H9 (cell line): Measurements from ENCODE around the gene SURF1. TPM values are rescaled to one million over a fixed set of nuclear protein-coding genes. Genes with fewer than 3 reads are reported as not detected.

ENCODE experiments used
- DNase-seq: peaks from one replicate; pipeline ENCODE4 v3.0.0-alpha.2; 2017
- H2AFZ ChIP-seq: one replicate; pipeline ENCODE4 v1.6.1; 2013; ENCODE audit warnings: mild to moderate bottlenecking, low read length, control low read depth, moderate library complexity
- H2AK5ac ChIP-seq: 2 replicates; pipeline ENCODE4 v1.6.1; 2013; ENCODE audit warnings: low read length, control low read depth, mixed read lengths; ENCODE audit not compliant: insufficient read length
- H2BK120ac ChIP-seq: one replicate; pipeline ENCODE4 v1.6.1; 2013; ENCODE audit warnings: low read depth, mild to moderate bottlenecking, low read length, control low read depth, inconsistent platforms; ENCODE audit not compliant: poor library complexity, severe bottlenecking
- H2BK12ac ChIP-seq: 2 replicates; pipeline ENCODE4 v1.6.1; 2013; ENCODE audit warnings: low read length, control low read depth, mixed read lengths, low read depth; ENCODE audit not compliant: insufficient read length
- H2BK15ac ChIP-seq: 2 replicates; pipeline ENCODE4 v1.6.1; 2013; ENCODE audit warnings: low read depth, low read length, control low read depth
- H2BK20ac ChIP-seq: one replicate; pipeline ENCODE4 v1.6.1; 2013; ENCODE audit warnings: low read depth, mild to moderate bottlenecking, low read length, control low read depth, inconsistent platforms; ENCODE audit not compliant: poor library complexity, severe bottlenecking
- H2BK5ac ChIP-seq: 2 replicates; pipeline ENCODE4 v1.6.1; 2013; ENCODE audit warnings: low read length, control low read depth, mixed read lengths; ENCODE audit not compliant: insufficient read length
- H3K14ac ChIP-seq: 2 replicates; pipeline ENCODE4 v1.6.1; 2013; ENCODE audit warnings: low read length, control low read depth; ENCODE audit not compliant: insufficient read depth
- H3K18ac ChIP-seq: 2 replicates; pipeline ENCODE4 v1.6.1; 2013; ENCODE audit warnings: low read depth, mild to moderate bottlenecking, mixed read lengths, low read length, control low read depth; ENCODE audit not compliant: insufficient read length
- H3K23ac ChIP-seq: 2 replicates; pipeline ENCODE4 v1.6.1; 2013; ENCODE audit warnings: low read length, control low read depth, mixed read lengths, low read depth; ENCODE audit not compliant: insufficient read length
- H3K23me2 ChIP-seq: 2 replicates; pipeline ENCODE4 v1.6.1; 2013; ENCODE audit warnings: low read depth, mild to moderate bottlenecking, mixed read lengths, low read length, control low read depth; ENCODE audit not compliant: insufficient read length, poor library complexity, severe bottlenecking
- H3K27ac ChIP-seq: 2 replicates; pipeline ENCODE4 v1.5.1; 2013; ENCODE audit warnings: low read length, control low read depth, mixed read lengths, low read depth; ENCODE audit not compliant: insufficient read length
- H3K27me3 ChIP-seq: 2 replicates; pipeline ENCODE4 v1.6.1; 2013; ENCODE audit warnings: low read length, control low read depth, inconsistent platforms; ENCODE audit not compliant: insufficient read depth
- H3K4ac ChIP-seq: 2 replicates; pipeline ENCODE4 v1.6.1; 2013; ENCODE audit warnings: low read depth, mild to moderate bottlenecking, control low read depth, inconsistent platforms, low read length, moderate library complexity
- H3K4me1 ChIP-seq: 2 replicates; pipeline ENCODE4 v1.6.1; 2013; ENCODE audit warnings: low read length, control low read depth, inconsistent platforms; ENCODE audit not compliant: insufficient read depth
- H3K4me2 ChIP-seq: 2 replicates; pipeline ENCODE4 v1.6.1; 2013; ENCODE audit warnings: low read length, control low read depth, mixed read lengths; ENCODE audit not compliant: insufficient read length, insufficient read depth
- H3K56ac ChIP-seq: 2 replicates; pipeline ENCODE4 v1.6.1; 2013; ENCODE audit warnings: low read depth, mild to moderate bottlenecking, mixed read lengths, low read length, control low read depth; ENCODE audit not compliant: insufficient read length
- H3K79me1 ChIP-seq: 2 replicates; pipeline ENCODE4 v1.6.1; 2013; ENCODE audit warnings: low read depth, mild to moderate bottlenecking, moderate library complexity, low read length, control low read depth, inconsistent platforms; ENCODE audit not compliant: insufficient read depth, poor library complexity, severe bottlenecking
- H3K79me2 ChIP-seq: 2 replicates; pipeline ENCODE4 v1.6.1; 2013; ENCODE audit warnings: low read length, control low read depth, inconsistent platforms; ENCODE audit not compliant: insufficient read depth
- H3K9ac ChIP-seq: 2 replicates; pipeline ENCODE4 v1.6.1; 2013; ENCODE audit warnings: low read length, control low read depth, mixed read lengths; ENCODE audit not compliant: insufficient read length; ENCODE audit errors: extremely low read depth
- H3K9me3 ChIP-seq: one replicate; pipeline ENCODE4 v1.6.1; 2013; ENCODE audit warnings: low read depth, low read length, inconsistent platforms; ENCODE audit not compliant: control insufficient read depth
- H3T11ph ChIP-seq: one replicate; pipeline ENCODE4 v1.6.1; 2013; ENCODE audit warnings: mild to moderate bottlenecking, low read length, control low read depth, inconsistent platforms
- H4K20me1 ChIP-seq: one replicate; pipeline ENCODE4 v1.6.1; 2013; ENCODE audit not compliant: control insufficient read depth, insufficient read length, insufficient read depth
- H4K5ac ChIP-seq: 2 replicates; pipeline ENCODE4 v1.6.1; 2013; ENCODE audit warnings: low read depth, mild to moderate bottlenecking, mixed read lengths, low read length, control low read depth; ENCODE audit not compliant: insufficient read length
- H4K8ac ChIP-seq: replicated peaks from 2 replicates; pipeline ENCODE4 v1.6.1; 2013; ENCODE audit warnings: low read length, control low read depth, mixed read lengths, low read depth; ENCODE audit not compliant: insufficient read length
- H4K91ac ChIP-seq: 2 replicates; pipeline ENCODE4 v1.6.1; 2013; ENCODE audit warnings: low read depth, mild to moderate bottlenecking, moderate library complexity, mixed read lengths, low read length, control low read depth; ENCODE audit not compliant: insufficient read length
- H3K27ac Mint-ChIP-seq, 3 experiments: 2 replicates in 2 of 3; 3 replicates in 1 of 3; pipeline ENCODE4 v1.8.0; 2020 to 2021; ENCODE audit warnings: mixed read lengths in 3 of 3, mild to moderate bottlenecking in 1 of 3, moderate library complexity in 1 of 3
- H3K27me3 Mint-ChIP-seq: 2 replicates; pipeline ENCODE4 v1.8.0; 2021; ENCODE audit warnings: low read depth, mild to moderate bottlenecking, moderate library complexity, mixed read lengths
- H3K36me3 Mint-ChIP-seq, 3 experiments: 2 replicates in 2 of 3; 3 replicates in 1 of 3; pipeline ENCODE4 v1.8.0; 2020 to 2021; ENCODE audit warnings: low read depth in 3 of 3, mixed read lengths in 3 of 3; ENCODE audit not compliant: insufficient read depth in 1 of 3
- H3K4me1 Mint-ChIP-seq, 2 experiments: 2 replicates each; pipeline ENCODE4 v1.8.0; 2020; ENCODE audit warnings: mixed read lengths in 2 of 2
- H3K4me3 Mint-ChIP-seq, 2 experiments: 2 replicates in 1 of 2; 3 replicates in 1 of 2; pipeline ENCODE4 v1.8.0; 2020 to 2021; ENCODE audit warnings: mild to moderate bottlenecking in 2 of 2, mixed read lengths in 2 of 2, moderate library complexity in 1 of 2
- H3K9me3 Mint-ChIP-seq, 2 experiments: 2 replicates in 1 of 2; 3 replicates in 1 of 2; pipeline ENCODE4 v1.8.0; 2020; ENCODE audit warnings: mild to moderate bottlenecking in 2 of 2, mixed read lengths in 2 of 2, moderate library complexity in 1 of 2
- CTCF ChIP-seq: fragments of 200-600 bp; sonication (generic); conservative IDR thresholded peaks from 3 replicates; pipeline ENCODE4 v1.8.0; 2021; ENCODE audit warnings: antibody characterized with exemption, mild to moderate bottlenecking
- WGBS: extraction: QIAGEN DNeasy Blood & Tissue Kit; methylation state at CpG from one replicate; pipeline ENCODE4 v1.1.7; 2013; ENCODE audit warnings: missing lambda C conversion rate, low lambda C conversion rate, mixed read lengths; ENCODE audit not compliant: insufficient read length; ENCODE audit errors: extremely low coverage; 5-methylcytosine and 5-hydroxymethylcytosine counted together
- total RNA-seq: library from RNA; stranded (reverse); gene quantifications from 2 replicates; pipeline ENCODE4 v1.2.1, GENCODE V29; 2021

The SURF1 gene
- total RNA-seq, 1 experiment from 2014 or later = 43.3 TPM

- peak; percentile 74 for TF ChIP-seq CTCF
- Histone ChIP-seq H4K20me1 (no peaks in the 10 kb centered on the region), H3K27ac (no peak overlapping the region), H3K4me2 (no peak overlapping the region), H4K5ac (no peak overlapping the region), H2BK15ac (no peak overlapping the region), H3T11ph (no peak overlapping the region), H3K56ac (no peak overlapping the region), H2BK12ac (no peak overlapping the region), H2BK20ac (no peak overlapping the region), H2BK120ac (no peak overlapping the region), H3K23me2 (peaks cover 10% of the 10 kb centered on the region), H3K79me1 (no peaks in the 10 kb centered on the region), H3K18ac (no peak overlapping the region), H2BK5ac (no peak overlapping the region), H3K4ac (no peak overlapping the region), H3K9me3 (no peaks in the 10 kb centered on the region), H4K91ac (no peak overlapping the region), H3K14ac (no peak overlapping the region), H3K9ac (no peak overlapping the region), H4K8ac (no peak overlapping the region), H3K4me1 (no peaks in the 10 kb centered on the region; the same call in 1 of the 2 replicates), H2AK5ac (no peak overlapping the region), H2AFZ (no peak overlapping the region), H3K23ac (no peak overlapping the region), H3K27me3 (no peaks in the 10 kb centered on the region), H3K79me2 (peaks cover 7% of the 10 kb centered on the region; the same call in 1 of the 2 replicates)
- no CpG with 5 or more reads among the region's 14 CpGs for WGBS
- no peak overlapping the region for H3K4me3 Mint-ChIP-seq
- H3K4me1 Mint-ChIP-seq = peaks cover 16 to 27% of the 10 kb centered on the region in 2 experiments
- H3K36me3 Mint-ChIP-seq = peaks cover 41 to 55% (median 50%) of the 10 kb centered on the region in 3 experiments
- peak; percentile 93 for DNase-seq
- no peaks in the 10 kb centered on the region for H3K27me3 Mint-ChIP-seq
- peaks cover 0 to 3% of the 10 kb centered on the region in 2 experiments; a peak in 1 of 5 replicates for H3K9me3 Mint-ChIP-seq
- H3K27ac Mint-ChIP-seq = peak overlapping the region in 2 of 3 experiments; percentile 61 to 80; a peak in 2 of 7 replicates
Measured at GRCh38 chr9:133351908-133352634, 4.2 kb downstream of the SURF1 start.
